Adrenal gland (tissue), 5 donors: ENCODE results near the gene ADAMTSL1.

Experiments
- POLR2A ChIP-seq, 2 donors: fragments of 450-650 bp; IDR thresholded peaks; one replicate each; pipeline ENCODE4 v1.6.1; 2017; ENCODE audit warnings: antibody characterized with exemption in 2 of 2, mild to moderate bottlenecking in 2 of 2, moderate library complexity in 1 of 2
- TF ChIP-seq, protein P1 (sequence below), 6 experiments: fragments of 450-650 bp in 4 of 6; fragments of 200-600 bp in 2 of 6; sonication (generic) in 1 of 6; IDR thresholded peaks; 1 replicate in 5 of 6; 2 replicates in 1 of 6; pipeline versions ENCODE4 v1.5.1 to v1.8.0; 2016 to 2021; ENCODE audit warnings: antibody characterized with exemption in 6 of 6, mild to moderate bottlenecking in 2 of 6, moderate library complexity in 1 of 6
- donor health status: DM: no; HTN: no; CAD: no.

DNA sequence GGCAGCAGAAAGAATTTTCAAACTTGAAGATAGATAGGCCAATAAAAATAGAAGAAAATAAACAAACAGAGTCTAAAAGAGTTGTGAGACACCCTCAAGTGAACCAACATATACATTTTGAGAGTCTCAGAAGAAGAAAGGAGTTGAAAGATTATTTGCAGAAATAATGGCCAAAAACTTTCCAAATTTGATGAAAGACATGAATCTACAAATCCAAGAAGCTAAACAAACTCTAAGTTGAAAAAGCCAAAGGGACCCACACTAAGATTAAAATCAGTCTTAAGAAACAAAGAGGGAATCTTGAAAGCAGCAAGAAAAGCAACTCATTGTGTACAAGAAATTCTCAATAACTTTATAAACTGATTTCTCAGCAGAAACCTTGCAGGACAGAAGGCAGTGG is 422.1 kb downstream of the ADAMTSL1 start:
- TF ChIP-seq, protein P1, sequence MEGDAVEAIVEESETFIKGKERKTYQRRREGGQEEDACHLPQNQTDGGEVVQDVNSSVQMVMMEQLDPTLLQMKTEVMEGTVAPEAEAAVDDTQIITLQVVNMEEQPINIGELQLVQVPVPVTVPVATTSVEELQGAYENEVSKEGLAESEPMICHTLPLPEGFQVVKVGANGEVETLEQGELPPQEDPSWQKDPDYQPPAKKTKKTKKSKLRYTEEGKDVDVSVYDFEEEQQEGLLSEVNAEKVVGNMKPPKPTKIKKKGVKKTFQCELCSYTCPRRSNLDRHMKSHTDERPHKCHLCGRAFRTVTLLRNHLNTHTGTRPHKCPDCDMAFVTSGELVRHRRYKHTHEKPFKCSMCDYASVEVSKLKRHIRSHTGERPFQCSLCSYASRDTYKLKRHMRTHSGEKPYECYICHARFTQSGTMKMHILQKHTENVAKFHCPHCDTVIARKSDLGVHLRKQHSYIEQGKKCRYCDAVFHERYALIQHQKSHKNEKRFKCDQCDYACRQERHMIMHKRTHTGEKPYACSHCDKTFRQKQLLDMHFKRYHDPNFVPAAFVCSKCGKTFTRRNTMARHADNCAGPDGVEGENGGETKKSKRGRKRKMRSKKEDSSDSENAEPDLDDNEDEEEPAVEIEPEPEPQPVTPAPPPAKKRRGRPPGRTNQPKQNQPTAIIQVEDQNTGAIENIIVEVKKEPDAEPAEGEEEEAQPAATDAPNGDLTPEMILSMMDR (IDR thresholded peaks at IDR 0.05) = no peak
- no peak for TF ChIP-seq POLR2A (IDR thresholded peaks at IDR 0.05)
